Mucosa of descending colon (tissue), 3 donors: ENCODE measurements around the gene IMPDH2. TPM values are rescaled to one million over a fixed set of nuclear protein-coding genes. Genes with fewer than 3 reads are reported as not detected.

ENCODE experiments used
- ATAC-seq: fragments of 200-7000 bp; cut with Tn5 transposase; one replicate; pipeline ENCODE4 v1.9.1; 2020; ENCODE audit warnings: mild to moderate bottlenecking, moderate library complexity
- DNase-seq, 3 donors: peaks; one replicate each; pipeline ENCODE4 v3.0.0-alpha.2; 2020
- H3K36me3 ChIP-seq: fragments of 200-600 bp; one replicate; pipeline ENCODE4 v1.8.0; 2021; ENCODE audit warnings: low read depth, mild to moderate bottlenecking
- H3K4me1 ChIP-seq: fragments of 200-600 bp; one replicate; pipeline ENCODE4 v1.8.0; 2021; ENCODE audit warnings: low read depth, mild to moderate bottlenecking
- H3K4me3 ChIP-seq: fragments of 200-600 bp; one replicate; pipeline ENCODE4 v1.8.0; 2021; ENCODE audit warnings: mild to moderate bottlenecking
- H3K9me3 ChIP-seq: fragments of 200-600 bp; one replicate; pipeline ENCODE4 v1.8.0; 2021; ENCODE audit warnings: mild to moderate bottlenecking
- CTCF ChIP-seq: fragments of 200-600 bp; IDR thresholded peaks from one replicate; pipeline ENCODE4 v1.8.0; 2022; ENCODE audit warnings: antibody characterized with exemption, mild to moderate bottlenecking
- intact Hi-C, 2 donors: fragments of 100-400 bp; cut with DNase I in 1 of 2; cut with micrococcal nuclease in 1 of 2; formaldehyde crosslinking; loops; one replicate each; pipeline versions ENCODE4 v1.11.0 to v1.11.1; 2022; cut with DNase I, micrococcal nuclease
- total RNA-seq, 3 donors: library from RNA; stranded (reverse); fragmentation: NEBNext Ultra II Directional in 2 of 3; extraction: Animal tissue kit (Norgen Biotek cat#: 25700) in 2 of 3; gene quantifications; one replicate each; pipeline versions ENCODE4 v1.2.1 to v1.2.4, GENCODE V29; 2021 to 2023
- donor health status: DM: no; HTN: no; CAD: no; lungs with moderate emphysema.
- donor health status: DM: no; HTN: no; CAD: no.
- donor health status: DM: no; HTN: yes; CAD: no.

Gene IMPDH2
- total RNA-seq, 3 donors from 2014 or later = 113 to 146 (median 114) TPM

- Histone ChIP-seq H3K4me3 (no peak overlapping the region), H3K9me3 (no peaks in the 10 kb centered on the region), H3K4me1 (no peaks in the 10 kb centered on the region), H3K36me3 (peaks cover 13% of the 10 kb centered on the region)
- intact Hi-C loops = no loop called here
- DNase-seq (no peak), ATAC-seq (no peak)
- TF ChIP-seq CTCF = no peak
Observed at GRCh38 chr3:49054344-49054862, 25.2 kb upstream of the IMPDH2 start.

- peaks cover 13% of the 10 kb centered on the region for H3K36me3 ChIP-seq
- no peak for ATAC-seq
- TF ChIP-seq CTCF = no peak
Observed at GRCh38 chr3:49053543-49053942, 24.3 kb upstream of the IMPDH2 start.

DNA sequence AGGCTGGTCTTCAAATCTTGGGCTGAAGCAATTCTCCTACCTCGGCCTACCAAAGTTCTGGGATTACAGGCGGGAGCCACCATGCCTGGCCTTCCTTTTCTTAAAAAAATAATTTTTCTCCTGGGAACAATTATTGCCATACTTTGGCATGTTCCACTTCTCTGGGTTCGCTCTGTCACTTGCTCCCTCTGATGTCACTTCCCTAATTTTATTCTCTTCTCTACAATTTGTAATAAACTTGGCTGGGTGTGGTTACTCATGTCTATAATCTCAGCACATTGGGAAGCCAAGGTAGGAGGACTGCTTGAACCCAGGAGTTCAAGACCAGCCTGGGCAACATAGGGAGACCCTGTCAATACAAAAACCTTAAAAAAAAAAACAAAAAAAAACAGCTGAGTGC, 6.1 kb upstream of the IMPDH2 start:
- no peak overlapping the region for H3K4me3 ChIP-seq
- intact Hi-C loops = no loop called here
- ATAC-seq (no peak), DNase-seq (no peak)
- no peaks in the 10 kb centered on the region for H3K4me1 ChIP-seq
- no peak for TF ChIP-seq CTCF
- H3K36me3 ChIP-seq = no peaks in the 10 kb centered on the region
- no peaks in the 10 kb centered on the region for H3K9me3 ChIP-seq

More at GRCh38 chr3:49053543-49053942, 24.3 kb upstream of the IMPDH2 start:
- no peak for DNase-seq
- Histone ChIP-seq H3K9me3 (no peaks in the 10 kb centered on the region), H3K4me3 (no peak overlapping the region), H3K4me1 (no peaks in the 10 kb centered on the region)
- intact Hi-C loops = no loop called here

DNA sequence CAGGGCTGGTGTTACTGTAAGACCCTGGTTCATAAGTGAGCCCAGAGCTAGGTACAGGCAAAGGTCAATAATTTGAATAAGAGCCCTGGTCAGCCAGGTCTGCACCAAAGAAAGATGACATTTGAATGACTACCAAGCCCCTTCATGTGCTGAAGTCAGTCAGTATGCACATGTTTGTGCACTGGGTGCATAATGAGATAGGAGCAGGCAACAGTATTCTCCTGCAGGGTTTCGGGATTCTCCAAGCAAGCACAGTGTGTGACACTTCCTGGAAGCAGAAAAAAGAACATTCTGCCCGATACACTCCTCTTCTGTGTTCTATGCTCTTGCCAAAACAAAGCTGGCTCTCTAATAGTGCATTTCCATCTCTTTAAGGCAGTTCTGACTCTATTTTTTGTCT, 5.5 kb upstream of the IMPDH2 start:
- H3K36me3 ChIP-seq = no peaks in the 10 kb centered on the region
- H3K4me1 ChIP-seq = peaks cover 1% of the 10 kb centered on the region
- no peak for TF ChIP-seq CTCF
- intact Hi-C loops = no loop called here
- no peak overlapping the region for H3K4me3 ChIP-seq
- DNase-seq (no peak), ATAC-seq (no peak)
- no peaks in the 10 kb centered on the region for H3K9me3 ChIP-seq

DNA sequence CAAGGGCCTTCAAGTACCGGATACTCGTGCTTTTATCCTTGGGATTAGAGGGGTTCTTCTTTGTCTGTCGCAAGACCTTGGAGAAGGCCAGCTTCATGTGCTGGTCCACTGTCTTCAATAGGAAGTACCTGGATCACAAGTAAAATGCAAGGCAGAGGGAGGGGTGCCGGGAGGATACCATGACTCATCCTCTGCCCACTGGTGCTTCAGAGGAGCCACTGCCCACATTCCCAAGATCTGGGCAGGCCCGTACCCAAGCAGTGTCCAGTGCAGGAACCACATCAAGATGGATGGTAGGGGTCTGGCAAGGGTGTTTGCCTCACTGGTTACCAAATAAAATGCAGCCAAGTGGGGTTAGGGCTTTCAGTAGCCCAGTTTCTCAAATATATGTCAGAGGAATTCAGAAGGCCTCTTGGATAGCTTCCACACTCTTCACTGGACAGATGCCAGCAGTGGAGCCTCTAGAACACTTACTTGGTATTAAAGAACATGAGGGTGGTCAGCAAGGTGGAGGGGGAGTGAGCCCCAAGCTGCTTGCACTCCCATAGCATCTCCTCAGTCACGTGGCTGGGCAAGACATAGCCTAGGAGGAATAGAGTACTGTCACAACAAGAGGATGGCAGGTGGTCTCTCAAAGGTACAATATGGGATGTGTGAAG, 3.6 kb upstream of the IMPDH2 start:
- no peak overlapping the region for H3K4me3 ChIP-seq
- H3K4me1 ChIP-seq = peaks cover 12% of the 10 kb centered on the region
- H3K9me3 ChIP-seq = no peaks in the 10 kb centered on the region
- DNase-seq (no peak), ATAC-seq (no peak)
- no peak for TF ChIP-seq CTCF
- intact Hi-C loops = no loop called here
- H3K36me3 ChIP-seq = no peaks in the 10 kb centered on the region
